HG03025 (cell line): ENCODE data around the gene TSGA10.
"Not testable (repeated sequence)": the region's sequence is repeated elsewhere in the genome, so short reads cannot be mapped to it uniquely, and the experiment has no call there.

Experiments used
- ATAC-seq: cut with Tn5 transposase; IDR thresholded peaks from one replicate; pipeline ENCODE4 v1.9.1; 2021; ENCODE audit warnings: mild to moderate bottlenecking, moderate library complexity; ENCODE audit not compliant: unreplicated experiment, low FRiP score

TSGA10 gene

DNA sequence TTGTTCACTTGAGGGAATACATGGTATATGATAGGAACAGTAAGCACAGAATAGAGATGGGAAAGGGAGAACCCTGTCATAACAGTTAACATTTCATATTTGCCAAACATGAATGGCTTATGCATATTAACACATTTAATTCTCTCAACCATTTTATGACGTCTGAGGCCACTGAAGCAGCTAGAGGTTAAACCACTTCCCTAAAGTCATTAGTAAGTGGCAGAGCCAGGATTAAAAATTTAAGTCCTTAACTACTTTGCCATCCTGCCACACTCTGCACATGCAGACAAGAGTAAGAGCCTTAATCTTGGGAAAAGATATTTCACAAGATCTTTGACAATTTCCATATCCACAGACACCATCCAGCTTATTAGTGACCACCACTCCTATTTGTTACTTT, 2.1 kb upstream of the TSGA10 start:
- no peak for ATAC-seq

DNA sequence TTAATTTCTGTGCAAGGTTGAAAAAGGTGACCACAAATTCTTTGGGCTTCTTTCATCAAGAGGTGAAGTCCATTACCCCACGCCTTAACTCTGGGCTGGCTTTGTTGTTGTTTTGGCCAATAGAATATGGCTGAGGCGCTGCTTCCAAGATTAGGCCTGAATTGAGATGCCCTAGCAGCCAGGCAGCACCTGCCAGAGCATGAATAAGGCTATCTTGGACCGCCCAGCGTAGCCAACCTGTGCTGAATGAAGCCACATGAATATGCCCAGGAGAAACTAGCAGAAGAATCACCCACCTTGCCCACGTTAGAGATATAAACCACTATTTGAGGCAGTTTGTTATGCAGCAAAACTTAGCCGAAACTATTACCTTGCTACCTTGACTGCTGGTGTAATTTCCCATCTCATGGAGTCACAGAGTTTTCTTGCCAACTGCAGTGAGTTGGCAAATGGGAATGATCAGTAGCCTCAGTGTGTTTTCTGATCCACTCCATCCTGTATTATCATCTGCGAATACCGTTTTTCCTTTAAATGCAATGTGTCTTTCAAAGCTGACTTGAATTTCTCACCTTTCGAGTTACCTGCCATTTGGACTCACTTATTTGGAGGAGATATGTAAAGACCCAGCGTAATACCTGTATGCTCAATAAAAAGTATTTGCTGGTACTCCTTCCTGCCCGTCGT, 679 bp downstream of the TSGA10 start:
- ATAC-seq = no peak

- no peak for ATAC-seq
Observed at GRCh38 chr2:99152199-99152895, 2.4 kb downstream of the TSGA10 start.

GRCh38 chr2:99150706-99151105, 4.0 kb downstream of the TSGA10 start:
- no peak for ATAC-seq

DNA sequence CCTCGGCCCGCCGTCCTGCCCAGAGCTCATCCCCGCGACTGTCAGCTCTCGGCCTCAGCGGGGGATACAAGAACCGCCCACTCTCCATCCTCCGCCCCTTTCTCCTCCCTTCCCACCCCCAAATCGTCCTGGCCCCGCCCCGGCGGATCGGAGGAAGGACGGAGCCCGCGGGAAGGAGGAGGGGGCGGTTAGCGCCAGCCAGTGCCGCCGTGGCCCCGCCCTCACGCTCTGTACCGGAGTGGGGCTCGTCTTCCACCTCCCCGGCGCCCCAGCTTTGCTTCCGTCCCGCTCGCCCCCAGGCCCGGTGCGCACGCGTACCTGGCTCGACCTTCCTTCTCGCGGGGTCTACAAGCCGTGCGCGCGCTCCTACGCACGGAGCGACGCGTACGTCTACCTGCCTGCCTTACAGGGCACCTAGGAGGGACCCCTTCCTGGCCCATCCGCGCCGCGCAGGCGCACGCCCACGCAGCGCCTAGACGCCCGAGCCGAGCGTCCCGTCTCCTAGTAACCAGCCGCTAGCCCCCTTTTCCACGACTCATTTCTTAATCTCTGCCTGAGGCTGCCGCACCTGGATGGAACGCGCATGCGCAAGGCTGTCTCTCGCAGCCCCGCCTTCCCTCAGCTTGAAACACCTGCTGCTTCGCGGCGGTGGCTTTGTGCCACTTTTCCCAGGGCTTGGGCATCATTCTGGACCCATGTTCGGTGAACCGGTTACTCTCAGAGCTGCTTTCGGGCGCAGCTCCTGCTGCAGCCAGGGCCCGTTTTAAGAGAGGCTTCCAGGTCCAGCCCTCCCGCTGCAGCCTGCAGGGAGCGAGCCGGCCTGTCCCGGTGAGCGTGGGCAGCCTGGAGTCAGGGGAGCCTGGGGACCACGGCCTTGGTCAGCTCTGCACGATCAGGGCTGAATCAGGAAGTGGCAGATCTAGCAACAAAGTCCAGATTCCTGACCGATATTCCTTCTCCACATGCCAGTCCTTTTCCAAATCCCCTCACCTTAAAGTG, 13.3 kb downstream of the TSGA10 start, which contains the start of gene C2orf15:
Gene C2orf15 (plus strand): TSS at position 598 of the 999 bp plus-strand sequence. CDS start 8,852 bp downstream, outside the sequence.
- ATAC-seq = peak; percentile 93

GRCh38 chr2:99140860-99141109, 14.0 kb downstream of the TSGA10 start:
- ATAC-seq = peak; percentile 31

GRCh38 chr2:99140056-99140859, 14.5 kb downstream of the TSGA10 start:
- ATAC-seq = no peak

- ATAC-seq = no peak
Observed at GRCh38 chr2:99139003-99139402, 15.7 kb downstream of the TSGA10 start.

GRCh38 chr2:99135044-99135556, 19.6 kb downstream of the TSGA10 start:
- ATAC-seq = not testable (repeated sequence)

DNA sequence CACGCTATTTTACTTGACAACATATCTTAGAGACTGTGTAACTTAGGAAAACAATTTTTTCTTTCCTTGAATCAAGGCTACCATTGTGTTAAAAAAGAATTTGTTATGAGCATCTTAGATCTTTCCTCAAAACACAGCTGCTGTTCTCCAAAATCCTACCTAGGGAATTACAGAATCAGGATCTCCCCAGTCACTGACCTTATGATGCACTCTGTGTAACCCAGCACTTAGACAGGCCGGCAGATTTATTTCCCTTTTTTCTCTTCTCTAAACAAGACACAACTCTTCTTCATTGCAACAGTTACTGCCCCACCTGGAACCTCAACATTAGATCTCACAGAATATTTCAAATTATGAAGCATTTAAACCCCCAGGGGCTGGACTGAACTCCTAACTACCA, 26.8 kb downstream of the TSGA10 start:
- no peak for ATAC-seq

DNA sequence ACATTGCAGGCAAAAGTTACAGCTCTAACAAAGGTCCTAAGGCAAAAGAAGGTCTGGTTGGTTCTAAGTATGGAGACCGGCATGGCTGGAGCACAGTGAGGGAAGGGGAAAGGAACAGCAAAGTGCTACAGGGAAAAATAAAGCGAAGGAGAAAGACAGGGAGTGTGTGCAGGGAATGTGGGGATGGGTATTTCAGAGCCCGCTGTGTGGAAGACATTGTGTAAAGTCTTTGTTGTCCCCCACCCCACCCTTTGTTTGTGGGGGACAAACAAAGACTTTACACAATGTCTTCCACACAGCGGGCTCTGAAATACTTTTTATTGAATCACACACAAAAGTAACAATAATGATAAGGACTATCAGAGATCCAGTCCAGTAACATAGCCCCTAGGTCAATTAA, 42.1 kb downstream of the TSGA10 start:
- ATAC-seq = no peak

GRCh38 chr2:99111945-99112344, 42.8 kb downstream of the TSGA10 start:
- ATAC-seq = no peak

DNA sequence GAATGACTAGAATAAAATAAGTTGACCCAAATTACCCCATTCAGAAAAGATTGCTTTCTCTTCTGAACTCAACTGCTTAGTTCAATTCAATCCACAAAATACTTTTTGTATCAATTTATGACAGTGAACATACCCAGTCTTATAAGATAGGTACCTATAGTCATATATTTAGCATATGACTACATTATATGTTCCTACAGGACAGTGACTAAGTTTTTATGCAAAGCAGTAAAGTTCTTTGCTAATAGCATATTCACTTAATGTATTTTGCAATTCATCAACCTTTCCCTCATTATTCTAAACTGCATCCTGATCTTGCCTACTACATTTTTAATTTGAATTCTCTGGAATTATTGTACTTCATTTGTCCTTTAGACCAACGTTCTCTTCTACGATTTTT, 43.5 kb downstream of the TSGA10 start:
- ATAC-seq = no peak

DNA sequence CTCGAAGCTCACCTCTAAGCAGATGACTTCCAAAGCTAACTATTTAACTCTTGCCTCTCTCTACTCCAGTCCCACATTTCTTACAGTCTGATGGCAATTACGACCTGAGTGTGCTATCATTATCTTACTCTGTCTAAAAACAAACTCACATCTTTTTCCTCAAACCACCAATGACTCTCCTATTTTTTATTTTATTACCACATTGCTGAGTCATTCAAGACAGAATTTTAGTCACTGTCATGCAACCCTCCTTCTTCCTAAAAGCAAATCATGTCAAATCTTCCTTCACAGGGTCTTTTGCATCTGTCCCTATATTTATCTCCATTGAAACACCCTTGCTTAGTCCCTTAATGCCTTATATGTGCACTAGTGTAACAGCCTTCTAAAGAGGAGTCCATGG, 47.8 kb downstream of the TSGA10 start:
- no peak for ATAC-seq

DNA sequence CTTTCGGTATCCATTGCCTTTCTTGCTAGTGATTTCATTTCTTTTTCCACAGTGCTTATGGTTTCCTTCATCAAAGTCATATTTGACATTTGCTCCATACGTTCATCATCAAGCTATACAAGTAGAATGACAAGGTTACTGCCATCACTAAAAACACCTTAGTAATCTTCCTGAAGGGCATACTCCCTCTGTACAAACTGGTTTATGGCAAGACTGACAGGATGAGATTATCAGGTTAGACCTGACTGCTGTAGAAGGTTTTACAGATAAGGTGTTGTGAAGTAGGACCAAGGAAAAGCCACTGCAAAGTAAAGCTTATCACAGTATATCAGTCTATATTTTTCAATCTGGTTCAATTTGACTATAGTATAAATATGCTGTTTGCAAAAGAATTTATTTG, 50.7 kb downstream of the TSGA10 start:
- ATAC-seq = no peak

DNA sequence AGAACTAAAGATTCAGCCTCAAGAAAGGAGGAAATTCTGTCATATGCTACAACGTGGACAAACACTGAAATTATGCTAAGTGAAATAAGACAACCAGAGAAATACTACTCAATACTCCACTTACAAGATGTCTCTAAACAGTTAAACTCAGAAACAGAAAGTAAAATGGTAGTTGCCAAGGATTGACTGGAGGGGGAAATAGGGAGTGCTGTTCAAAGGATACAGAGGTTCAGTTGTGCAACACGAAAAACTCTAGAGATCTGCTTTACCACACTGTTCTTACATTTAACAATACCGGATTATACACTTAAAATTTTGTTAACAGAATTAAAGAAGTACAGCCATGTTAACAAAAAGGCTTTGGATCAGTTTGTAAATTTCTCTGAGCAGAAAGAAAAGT, 53.0 kb downstream of the TSGA10 start:
- ATAC-seq = no peak

GRCh38 chr2:99096728-99097127, 58.0 kb downstream of the TSGA10 start:
- ATAC-seq = no peak

DNA sequence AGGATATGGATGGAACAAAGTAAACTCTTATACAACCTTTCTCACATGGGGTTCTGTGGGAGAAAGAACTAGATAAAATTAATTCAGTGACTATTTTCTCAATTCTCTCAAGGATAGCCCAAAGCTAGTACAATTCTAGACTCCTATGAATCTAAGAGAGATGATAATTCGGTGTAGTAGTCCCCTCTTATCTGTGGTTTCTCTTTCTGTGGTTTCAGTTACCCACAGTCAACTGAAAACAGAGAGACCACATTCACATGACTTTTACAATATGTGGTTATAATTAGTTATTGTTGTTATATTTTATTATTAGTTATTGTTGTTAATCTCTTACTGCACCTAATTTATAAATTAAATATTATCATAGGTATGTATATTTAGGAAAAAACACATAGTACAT, 66.7 kb downstream of the TSGA10 start:
- no peak for ATAC-seq

- no peak for ATAC-seq
Observed at GRCh38 chr2:99086385-99086784, 68.4 kb downstream of the TSGA10 start.

DNA sequence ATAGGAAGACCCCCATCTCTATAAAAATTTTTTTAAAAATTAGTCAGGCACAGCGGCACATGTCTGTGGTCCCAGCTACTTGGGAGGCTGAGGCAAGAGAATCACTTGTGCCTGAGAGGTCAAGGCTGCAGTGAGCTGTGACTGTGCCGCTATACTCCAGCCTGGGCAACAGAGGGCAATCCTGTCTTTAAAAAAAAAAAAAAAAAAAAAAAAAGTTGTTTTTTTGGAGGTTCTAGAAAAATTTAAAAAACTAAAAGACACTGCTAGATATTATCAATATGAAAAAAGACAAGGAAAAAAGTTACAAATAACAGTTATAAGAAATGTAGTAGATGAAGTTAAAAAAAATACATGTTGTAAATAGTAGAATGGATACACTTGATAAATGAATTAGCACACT, 69.3 kb downstream of the TSGA10 start:
- ATAC-seq = no peak
